GM12874 (cell line): Measurements from ENCODE around the gene SCAND1.

ENCODE experiments used
- CTCF ChIP-seq: IDR thresholded peaks from 2 replicates; pipeline ENCODE4 v1.5.1; 2011; ENCODE audit warnings: low read depth, mild to moderate bottlenecking, control low read depth, low read length, moderate library complexity; ENCODE audit not compliant: insufficient read depth

Gene SCAND1

GRCh38 chr20:35909176-35909575 is 45.1 kb downstream of the SCAND1 start:
- no peak for TF ChIP-seq CTCF

GRCh38 chr20:35908007-35908406 is 46.3 kb downstream of the SCAND1 start:
- TF ChIP-seq CTCF = no peak

DNA sequence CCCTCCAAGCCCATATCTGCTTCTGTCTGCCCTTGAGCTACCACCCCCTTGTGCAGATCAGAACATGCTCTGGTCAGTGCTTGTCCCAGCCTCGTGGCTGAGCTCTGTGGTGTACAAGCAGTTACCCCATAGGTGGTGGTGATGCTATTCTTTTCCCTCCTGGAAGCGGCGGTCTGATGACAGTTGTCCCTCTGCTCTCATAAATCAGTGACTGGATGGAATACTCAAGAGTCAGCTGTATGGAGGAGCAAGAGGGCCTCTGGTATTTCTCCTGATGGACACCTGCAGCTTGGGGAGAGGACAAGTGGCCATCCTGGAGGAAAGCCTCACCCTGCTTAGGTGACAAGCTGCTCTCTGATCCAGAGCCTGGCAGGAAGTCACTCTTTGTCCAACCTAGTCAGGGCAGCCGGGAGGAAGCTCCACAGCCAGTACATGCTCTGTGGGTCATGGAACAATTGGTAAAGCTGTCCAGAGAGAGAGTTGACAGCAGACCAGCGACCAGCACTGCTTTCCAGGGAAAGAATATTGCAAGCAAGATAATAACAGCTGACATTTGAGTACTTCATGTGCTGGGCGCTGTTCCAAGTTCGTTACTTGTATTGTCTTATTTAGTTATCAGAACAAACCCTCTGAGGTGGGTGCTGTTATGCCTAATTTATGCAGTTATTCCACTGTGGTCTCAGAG is 47.1 kb downstream of the SCAND1 start:
- no peak for TF ChIP-seq CTCF

DNA sequence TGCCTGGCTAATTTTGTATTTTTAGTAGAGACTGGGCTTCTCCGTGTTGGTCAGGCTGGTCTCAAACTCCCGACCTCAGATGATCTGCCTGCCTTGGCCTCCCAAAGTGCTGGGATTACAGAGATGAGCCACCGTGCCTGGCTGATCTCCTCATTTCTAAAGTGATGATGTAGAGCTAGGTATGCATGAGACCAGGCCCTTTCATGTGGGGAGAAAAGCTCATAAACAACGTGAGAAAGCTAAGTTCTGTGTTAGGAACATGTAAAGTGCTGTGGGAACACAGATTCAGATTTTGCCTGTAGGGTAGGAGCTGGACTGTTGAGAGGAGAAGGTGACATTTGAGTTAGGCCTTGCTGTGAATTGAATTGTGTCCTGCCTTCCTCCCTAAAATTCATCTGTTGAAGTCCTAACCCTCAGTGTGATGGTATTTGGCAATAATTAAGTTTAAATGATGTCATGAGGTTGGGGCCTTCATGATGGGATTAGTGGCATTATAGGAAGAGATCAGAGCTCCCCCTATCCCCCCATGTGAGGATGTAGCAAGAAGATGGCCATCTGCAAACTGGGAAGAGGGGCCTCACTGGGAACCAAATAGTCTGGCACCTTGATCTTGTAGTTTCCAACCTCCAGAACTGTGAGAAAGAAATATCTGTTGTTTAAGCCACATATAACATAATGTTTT is 49.2 kb downstream of the SCAND1 start:
- no peak for TF ChIP-seq CTCF

GRCh38 chr20:35903843-35904242 is 50.5 kb downstream of the SCAND1 start:
- no peak for TF ChIP-seq CTCF
